GM12878 (cell line): Measurements from ENCODE around the gene RCC1.

Experiments
- CBX3 ChIP-seq: fragments of 200-600 bp; sonication (generic); IDR thresholded peaks from 2 replicates; pipeline ENCODE4 v1.6.1; 2016; ENCODE audit warnings: low read depth, borderline replicate concordance
- CHD2 ChIP-seq: IDR thresholded peaks from 2 replicates; pipeline ENCODE4 v1.6.1; 2011; ENCODE audit warnings: low read depth, low read length, improper control_type of control experiment, borderline replicate concordance
- POLR2A ChIP-seq: IDR thresholded peaks from 2 replicates; pipeline ENCODE4 v1.6.1; 2011; ENCODE audit warnings: low read depth, mild to moderate bottlenecking, low read length

DNA sequence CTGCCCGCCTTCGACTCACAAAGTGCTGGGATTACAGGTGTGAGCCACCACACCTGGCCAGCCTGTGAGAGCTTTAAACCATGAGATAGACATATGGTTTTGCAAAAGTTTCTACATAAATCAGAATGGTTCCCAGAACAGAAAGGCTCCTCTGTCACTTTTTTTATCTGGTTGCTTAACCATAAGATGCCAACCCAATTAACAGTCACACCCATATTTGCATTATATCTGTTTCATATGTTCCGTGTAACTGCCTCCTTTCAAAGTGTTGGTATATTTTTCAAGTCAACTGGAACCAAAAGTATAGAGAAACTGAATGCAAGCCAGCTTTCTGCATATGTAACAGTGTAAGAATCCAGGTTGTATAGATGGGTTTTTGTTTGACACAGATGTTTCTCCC is 23.7 kb upstream of the RCC1 start:
- TF ChIP-seq CBX3 (no peak), POLR2A (no peak), CHD2 (no peak)
